Measurements from ENCODE around the gene HAGHL.

Gene HAGHL, protein sequence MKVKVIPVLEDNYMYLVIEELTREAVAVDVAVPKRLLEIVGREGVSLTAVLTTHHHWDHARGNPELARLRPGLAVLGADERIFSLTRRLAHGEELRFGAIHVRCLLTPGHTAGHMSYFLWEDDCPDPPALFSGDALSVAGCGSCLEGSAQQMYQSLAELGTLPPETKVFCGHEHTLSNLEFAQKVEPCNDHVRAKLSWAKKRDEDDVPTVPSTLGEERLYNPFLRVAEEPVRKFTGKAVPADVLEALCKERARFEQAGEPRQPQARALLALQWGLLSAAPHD

GRCh38 chr16:726438-727290 lies at the start of gene HAGHL, which contains the start of gene CCDC78:
Gene HAGHL, plus strand, starts transcription at chr16:727106. Its CDS starts 404 bp downstream, at chr16:727510.
Gene CCDC78, minus strand, starts transcription at chr16:726443. Its CDS starts 76 bp downstream, at chr16:726367.
- peak; percentile 38 for DNase-seq (ENCODE audit: low read depth)

GRCh38 chr16:677316-678190 lies 49.4 kb upstream of the HAGHL start:
- DNase-seq (ENCODE audit: low read depth): no peak

DNA sequence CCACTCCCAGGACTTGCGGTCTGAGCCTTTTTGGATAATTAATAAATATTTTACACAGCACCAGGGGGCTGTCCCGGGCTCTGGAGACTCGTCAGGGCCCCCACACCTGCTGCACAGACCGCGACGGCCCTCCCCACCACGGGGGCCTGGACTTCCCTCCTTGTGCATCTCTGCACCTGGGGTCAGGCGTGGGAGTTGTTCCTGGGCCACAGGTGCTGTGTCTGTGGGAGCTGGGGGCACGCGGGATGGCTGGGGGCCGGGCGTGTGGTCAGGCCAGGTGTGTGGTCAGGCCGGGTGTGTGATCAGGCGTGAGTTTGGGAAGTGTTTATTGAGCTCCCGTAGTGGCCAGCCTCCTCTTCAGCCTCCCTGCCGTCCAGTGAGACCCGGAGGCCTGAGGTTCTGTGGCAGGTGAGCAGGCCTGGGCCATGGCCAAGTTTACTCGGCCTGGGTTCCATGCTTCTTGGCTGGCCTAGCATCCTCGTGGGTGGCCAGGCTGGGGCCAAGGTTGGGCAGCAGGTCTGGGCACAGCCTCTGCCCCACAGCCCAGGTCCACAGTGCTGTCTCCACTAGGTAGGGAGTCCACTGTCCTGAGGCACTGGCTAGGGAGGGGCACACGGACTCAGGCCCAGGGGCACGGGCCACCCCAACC lies 48.6 kb upstream of the HAGHL start:
- no peak for DNase-seq (ENCODE audit: low read depth)

GRCh38 chr16:678858-679813 lies 47.8 kb upstream of the HAGHL start:
- DNase-seq (ENCODE audit: low read depth): peak; percentile 42

DNA sequence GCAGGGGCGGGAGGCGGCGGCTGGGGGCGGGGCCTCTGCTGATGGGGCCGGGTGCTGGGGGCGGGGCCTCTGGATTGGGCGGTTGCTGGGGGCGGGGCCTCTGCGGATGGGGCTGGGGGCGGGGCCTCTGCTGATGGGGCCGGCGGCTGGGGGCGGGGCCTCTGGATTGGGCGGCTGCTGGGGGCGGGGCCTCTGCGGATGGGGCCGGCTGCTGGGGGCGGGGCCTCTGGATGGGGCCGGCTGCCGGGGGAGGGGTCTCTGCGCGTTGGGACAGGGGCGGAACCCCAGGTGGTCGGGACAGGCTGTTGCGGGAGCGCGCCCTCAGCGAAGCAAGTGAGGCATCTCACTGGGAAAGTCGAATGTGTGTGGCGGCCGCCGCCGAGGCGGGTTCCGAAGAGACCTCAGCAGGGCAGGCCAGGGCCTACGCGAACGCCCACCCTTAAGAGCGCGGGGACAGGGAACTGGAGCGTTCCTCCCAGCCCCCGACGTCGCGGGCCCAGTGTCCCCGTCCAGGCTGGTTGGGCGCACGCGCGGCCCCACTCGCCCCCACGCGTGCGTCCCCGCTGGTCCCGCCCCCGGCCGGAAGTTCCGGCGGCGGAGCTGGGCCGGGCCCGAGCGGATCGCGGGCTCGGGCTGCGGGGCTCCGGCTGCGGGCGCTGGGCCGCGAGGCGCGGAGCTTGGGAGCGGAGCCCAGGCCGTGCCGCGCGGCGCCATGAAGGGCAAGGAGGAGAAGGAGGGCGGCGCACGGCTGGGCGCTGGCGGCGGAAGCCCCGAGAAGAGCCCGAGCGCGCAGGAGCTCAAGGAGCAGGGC lies 46.9 kb upstream of the HAGHL start, which contains the start of gene STUB1:
Gene STUB1, plus strand, starts transcription at position 597 of the 811 bp plus-strand sequence. Its CDS starts 116 bp downstream, at position 713.
- peak; percentile 83 for DNase-seq (ENCODE audit: low read depth)

DNA sequence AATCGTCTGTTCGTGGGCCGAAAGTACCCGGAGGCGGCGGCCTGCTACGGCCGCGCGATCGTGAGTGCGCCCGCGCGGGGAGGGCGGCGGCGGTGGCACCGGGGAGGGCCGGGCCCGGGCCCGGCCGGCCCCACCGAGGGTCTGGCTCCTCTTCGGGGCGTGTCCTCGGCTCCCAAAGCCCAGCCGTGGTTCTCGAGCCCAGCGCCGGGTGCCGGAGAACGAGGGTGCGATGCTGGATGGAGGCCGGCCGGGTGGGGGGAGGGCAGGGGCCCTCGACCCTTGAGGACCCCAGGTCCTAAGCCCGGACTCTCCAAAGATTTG lies 46.3 kb upstream of the HAGHL start:
- DNase-seq (ENCODE audit: low read depth): no peak

GRCh38 chr16:680967-681745 lies 45.8 kb upstream of the HAGHL start:
- no peak for DNase-seq (ENCODE audit: low read depth)

GRCh38 chr16:681746-682427 lies 45.0 kb upstream of the HAGHL start:
- DNase-seq (ENCODE audit: low read depth): no peak

DNA sequence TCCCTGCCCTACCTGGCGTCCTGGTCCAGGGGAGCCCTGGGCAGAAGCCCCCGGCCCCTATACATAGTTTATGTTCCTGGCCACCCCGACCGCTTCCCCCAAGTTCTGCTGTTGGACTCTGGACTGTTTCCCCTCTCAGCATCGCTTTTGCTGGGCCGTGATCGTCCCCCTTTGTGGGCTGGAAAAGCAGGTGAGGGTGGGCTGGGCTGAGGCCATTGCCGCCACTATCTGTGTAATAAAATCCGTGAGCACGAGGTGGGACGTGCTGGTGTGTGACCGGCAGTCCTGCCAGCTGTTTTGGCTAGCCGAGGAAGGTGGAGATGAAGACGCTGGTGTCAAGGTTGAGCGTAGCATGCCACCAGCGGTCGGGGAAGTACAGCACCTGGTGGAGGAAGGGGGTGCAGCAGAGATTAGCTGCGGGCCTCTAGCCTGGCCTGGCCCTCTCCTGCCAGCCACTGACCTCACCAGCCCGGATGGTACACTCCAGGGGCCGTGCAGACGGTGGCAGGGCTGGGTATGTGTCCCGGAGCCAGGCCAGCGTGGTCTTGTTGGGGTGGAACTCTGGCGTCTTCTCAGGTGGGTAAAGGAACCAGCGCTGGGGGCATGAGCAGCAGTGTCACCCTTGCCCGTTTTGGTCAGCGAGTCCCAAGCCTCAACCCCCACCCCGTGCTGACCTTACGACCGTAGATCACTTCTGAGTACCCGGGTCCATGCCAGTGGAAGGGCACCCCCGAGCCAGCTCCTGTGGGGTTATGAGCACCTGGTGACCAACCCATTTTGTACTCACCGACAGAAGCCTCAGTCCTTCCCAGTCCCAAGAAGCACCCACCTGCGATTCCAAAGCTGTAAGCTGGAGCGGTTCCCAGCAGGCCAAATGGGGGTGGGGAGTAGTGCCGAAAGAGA lies 44.2 kb upstream of the HAGHL start:
- DNase-seq (ENCODE audit: low read depth): no peak

GRCh38 chr16:683396-684070 lies 43.4 kb upstream of the HAGHL start:
- no peak for DNase-seq (ENCODE audit: low read depth)

DNA sequence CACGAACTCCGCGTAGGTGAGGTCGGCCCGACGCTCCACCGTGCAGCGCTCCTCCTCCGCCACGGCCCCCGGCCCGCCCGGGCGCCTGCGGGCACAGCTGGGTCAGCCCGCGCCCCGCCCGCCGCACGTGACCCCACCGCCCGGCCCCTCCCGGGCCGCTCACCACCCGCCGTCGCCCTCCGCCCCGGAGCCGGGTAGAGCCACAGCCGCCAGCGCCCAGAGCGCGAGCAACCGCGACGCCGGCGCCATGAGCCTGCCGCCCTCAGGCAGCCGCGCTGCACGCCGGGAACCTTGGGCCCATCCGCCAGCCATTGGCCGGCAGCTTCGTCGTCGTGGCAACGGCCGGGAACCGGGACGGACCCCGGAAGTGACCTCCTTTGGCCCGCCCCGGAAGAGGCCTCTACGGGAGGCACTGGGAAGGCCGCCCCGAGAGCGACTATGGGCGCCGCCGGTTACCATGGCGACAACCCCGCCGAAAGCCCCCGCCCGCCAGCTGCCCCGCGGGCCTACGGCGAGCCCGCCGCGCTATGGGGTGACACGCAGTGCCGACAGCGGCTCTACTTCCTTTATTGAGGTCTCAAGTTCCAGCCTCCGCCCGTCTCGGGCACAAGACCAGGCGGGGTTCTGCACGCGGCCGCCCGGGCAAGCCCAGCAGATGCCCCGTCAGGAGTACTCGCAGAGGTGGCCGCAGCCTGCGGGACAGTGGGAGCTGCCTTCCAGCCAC lies 42.7 kb upstream of the HAGHL start, which contains the start of gene JMJD8:
Gene JMJD8, minus strand, starts transcription at position 264 of the 724 bp plus-strand sequence. Its CDS starts 15 bp downstream, at position 249.
- DNase-seq (ENCODE audit: low read depth): peak; percentile 96

DNA sequence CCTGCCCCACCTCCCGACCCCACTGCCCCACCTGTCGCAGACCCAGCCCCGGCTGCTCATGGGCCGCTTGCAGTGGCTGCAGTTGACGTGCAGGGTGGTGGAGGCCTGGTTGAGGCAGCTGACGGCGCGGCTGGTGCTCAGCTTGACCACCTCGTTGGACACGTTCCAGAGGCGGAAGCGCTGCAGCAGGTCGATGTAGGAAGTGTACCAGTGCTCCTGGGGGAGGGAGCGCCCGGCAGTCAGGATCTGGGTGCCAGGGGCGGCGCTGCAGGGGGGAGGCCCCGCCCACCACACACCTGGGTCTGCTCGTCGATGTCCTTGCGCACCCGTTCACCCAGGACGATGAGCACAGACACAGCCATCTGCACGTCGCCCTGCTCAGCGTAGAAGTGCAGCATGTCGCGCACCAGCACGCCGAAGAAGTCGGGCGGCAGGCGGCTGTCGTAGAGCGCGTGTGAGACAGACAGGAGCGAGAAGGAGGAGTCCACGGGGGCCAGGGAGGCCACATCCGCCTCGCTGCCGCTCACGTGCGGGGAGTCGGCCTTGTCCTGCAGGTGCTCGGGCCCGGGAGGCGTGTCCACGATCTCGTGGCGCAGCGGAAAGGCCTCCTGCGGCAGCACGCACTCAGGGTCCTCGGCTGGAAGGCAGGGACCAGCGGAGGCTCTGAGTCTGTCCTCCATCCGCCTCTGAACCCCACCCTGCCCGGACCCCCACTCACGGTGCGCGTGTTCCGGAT lies 41.8 kb upstream of the HAGHL start:
- DNase-seq (ENCODE audit: low read depth): no peak

DNA sequence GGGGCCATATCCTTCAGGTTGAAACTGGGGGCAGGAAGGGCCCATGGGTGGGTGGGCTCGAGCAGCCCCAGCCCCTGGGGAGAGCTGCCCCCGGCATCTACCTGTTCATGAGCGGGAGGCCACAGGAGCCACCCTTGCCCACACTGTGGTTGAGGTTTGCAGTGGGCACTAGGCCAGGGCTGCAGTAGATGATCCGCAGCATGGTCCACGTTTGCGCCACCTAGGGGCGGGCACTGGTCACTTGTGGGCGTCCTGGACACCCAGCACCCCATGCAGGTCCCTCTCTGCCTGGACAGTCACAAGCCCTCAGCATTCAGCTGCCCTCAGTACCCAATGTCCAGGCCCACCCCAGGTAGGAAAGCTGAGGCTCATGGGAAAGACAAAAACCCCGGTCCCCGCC lies 40.9 kb upstream of the HAGHL start:
- DNase-seq (ENCODE audit: low read depth): no peak

- no peak for DNase-seq (ENCODE audit: low read depth)
Measured at GRCh38 chr16:686459-687260, 40.2 kb upstream of the HAGHL start.

Measured in T-helper 22 cell (primary cell).